Hematopoietic multipotent progenitor cell treated with erythropoietin and hydrocortisone succinate and interleukin-3 and kit ligand, for 15 days (in vitro differentiated cells): ENCODE results near the gene NUAK2.
A peak's percentile ranks its signal among the peaks of the same experiment; 100 is the strongest.
"Not testable (repeated sequence)": the region's sequence is repeated elsewhere in the genome, so short reads cannot be mapped to it uniquely, and the experiment has no call there.

Experiments used
- DNase-seq: peaks from one replicate; pipeline ENCODE4 v3.0.0-alpha.2; 2015; ENCODE audit warnings: low spot score

Gene NUAK2

GRCh38 chr1:205321162-205321958 is at the start of gene NUAK2:
NUAK2 (minus strand) TSS chr1:205321745; CDS start chr1:205321628, 117 bp downstream.
- DNase-seq = peak; percentile 58

- DNase-seq = no peak
Observed at GRCh38 chr1:205370780-205371179, 49.2 kb upstream of the NUAK2 start.

- no peak for DNase-seq
Observed at GRCh38 chr1:205369701-205370123, 48.2 kb upstream of the NUAK2 start.

- no peak for DNase-seq
Observed at GRCh38 chr1:205368478-205368877, 46.9 kb upstream of the NUAK2 start.

GRCh38 chr1:205365945-205366463 is 44.5 kb upstream of the NUAK2 start:
- DNase-seq = no peak

- not testable (repeated sequence) for DNase-seq
Observed at GRCh38 chr1:205365086-205365485, 43.5 kb upstream of the NUAK2 start.

- DNase-seq = no peak
Observed at GRCh38 chr1:205360891-205361290, 39.3 kb upstream of the NUAK2 start.

GRCh38 chr1:205359771-205360565 is 38.4 kb upstream of the NUAK2 start:
- DNase-seq = no peak

GRCh38 chr1:205358579-205358978 is 37.0 kb upstream of the NUAK2 start:
- DNase-seq = no peak

- no peak for DNase-seq
Observed at GRCh38 chr1:205357567-205357966, 36.0 kb upstream of the NUAK2 start.

GRCh38 chr1:205356440-205357139 is 35.0 kb upstream of the NUAK2 start, which contains the start of gene KLHDC8A:
KLHDC8A (minus strand) TSS chr1:205356922; CDS start chr1:205343604, 13,318 bp downstream.
- DNase-seq = no peak

GRCh38 chr1:205355075-205355453 is 33.5 kb upstream of the NUAK2 start:
- DNase-seq = no peak

- DNase-seq = peak; percentile 79
Observed at GRCh38 chr1:205354259-205355074, 32.9 kb upstream of the NUAK2 start.

- no peak for DNase-seq
Observed at GRCh38 chr1:205353612-205354011, 32.1 kb upstream of the NUAK2 start.

- DNase-seq = no peak
Observed at GRCh38 chr1:205353191-205353590, 31.6 kb upstream of the NUAK2 start.

GRCh38 chr1:205351984-205352713 is 30.6 kb upstream of the NUAK2 start:
- no peak for DNase-seq

GRCh38 chr1:205350691-205351141 is 29.2 kb upstream of the NUAK2 start:
- DNase-seq = no peak

- no peak for DNase-seq
Observed at GRCh38 chr1:205350124-205350523, 28.6 kb upstream of the NUAK2 start.

- DNase-seq = no peak
Observed at GRCh38 chr1:205348554-205349487, 27.3 kb upstream of the NUAK2 start.
